Measurements from ENCODE around the gene VRK1. TPM values are rescaled to one million over a fixed set of nuclear protein-coding genes. Genes with fewer than 3 reads are reported as not detected.

Gene VRK1
- total RNA-seq, 1 experiment from 2014 or later = 67.3 TPM

GRCh38 chr14:96802963-96803362, 5.8 kb downstream of the VRK1 start:
- H3K36me3 Mint-ChIP-seq = no peaks in the 10 kb centered on the region
- H3K9me3 Mint-ChIP-seq = no peaks in the 10 kb centered on the region
- no peak overlapping the region for H3K4me3 Mint-ChIP-seq
- ATAC-seq (no peak), DNase-seq (ENCODE audit: low spot score) (no peak)
- no peak for TF ChIP-seq CREM (CRISPR knock-in tag; IDR thresholded peaks at IDR 0.05)
- no peak for TF ChIP-seq CREB1 (CRISPR knock-in tag; IDR thresholded peaks at IDR 0.05)
- no peak for TF ChIP-seq NR3C1 (CRISPR knock-in tag; conservative IDR thresholded peaks at IDR 0.05; ENCODE audit: low read depth)
- TF ChIP-seq AFF4 (CRISPR knock-in tag; IDR thresholded peaks at IDR 0.05; ENCODE audit: borderline replicate concordance) = no peak
- TF ChIP-seq SP1 (CRISPR knock-in tag; conservative IDR thresholded peaks at IDR 0.05) = no peak
- TF ChIP-seq ZSCAN18 (CRISPR knock-in tag; IDR thresholded peaks at IDR 0.05) = no peak
- TF ChIP-seq ZBTB21 (CRISPR knock-in tag; IDR thresholded peaks at IDR 0.05; ENCODE audit: borderline replicate concordance) = no peak
- TF ChIP-seq MAX (CRISPR knock-in tag; IDR thresholded peaks at IDR 0.05) = no peak
- TF ChIP-seq ATF1 (CRISPR knock-in tag; IDR thresholded peaks at IDR 0.05) = no peak
- no peak for TF ChIP-seq E2F5 (CRISPR knock-in tag; IDR thresholded peaks at IDR 0.05)
- no peak for TF ChIP-seq TEAD1 (CRISPR knock-in tag; IDR thresholded peaks at IDR 0.05)
- no peak for TF ChIP-seq ZNF512 (CRISPR knock-in tag; IDR thresholded peaks at IDR 0.05; ENCODE audit: borderline replicate concordance)
- no peaks in the 10 kb centered on the region for H3K27me3 Mint-ChIP-seq (ENCODE audit: low read depth)
- ChIA-PET POLR2A (no interaction called here), CTCF (interaction anchor here (1.2 kb wide), 1 partner anchor 50 kb away, joined by 5 read pairs; no protein-coding TSS in a partner anchor)
- peaks cover 49% of the 10 kb centered on the region for H3K4me1 Mint-ChIP-seq
- H3K27ac Mint-ChIP-seq = no peak overlapping the region

GRCh38 chr14:96803958-96804357, 6.8 kb downstream of the VRK1 start:
- H3K27ac Mint-ChIP-seq = no peak overlapping the region; the same call in 1 of the 2 replicates
- H3K9me3 Mint-ChIP-seq = no peaks in the 10 kb centered on the region
- no peaks in the 10 kb centered on the region for H3K27me3 Mint-ChIP-seq (ENCODE audit: low read depth)
- DNase-seq (ENCODE audit: low spot score) = no peak
- POLR2A ChIA-PET = no interaction called here
- no peaks in the 10 kb centered on the region for H3K36me3 Mint-ChIP-seq
- H3K4me1 Mint-ChIP-seq = peaks cover 42% of the 10 kb centered on the region
- ATAC-seq = no peak
- CTCF ChIA-PET = no interaction called here
- no peak overlapping the region for H3K4me3 Mint-ChIP-seq
- no peak for TF ChIP-seq SOX15 (CRISPR knock-in tag; IDR thresholded peaks at IDR 0.05)
- TF ChIP-seq NR1H2 (CRISPR knock-in tag; IDR thresholded peaks at IDR 0.05) = no peak
- no peak for TF ChIP-seq ZNF532 (CRISPR knock-in tag; IDR thresholded peaks at IDR 0.05; ENCODE audit: borderline replicate concordance)
- no peak for TF ChIP-seq ESRRA (CRISPR knock-in tag; IDR thresholded peaks at IDR 0.05; ENCODE audit: borderline replicate concordance)
- no peak for TF ChIP-seq AR (CRISPR knock-in tag; IDR thresholded peaks at IDR 0.05)
- TF ChIP-seq ZNF423 (CRISPR knock-in tag; IDR thresholded peaks at IDR 0.05) = no peak
- no peak for TF ChIP-seq ATF2 (CRISPR knock-in tag; IDR thresholded peaks at IDR 0.05; ENCODE audit: borderline replicate concordance, low read depth)

Measured in WTC11 (cell line).